Tibial nerve (tissue), 4 donors: ENCODE measurements around the gene PRAF2. TPM values are rescaled to one million over a fixed set of nuclear protein-coding genes. Genes with fewer than 3 reads are reported as not detected.

ENCODE experiments used
- DNase-seq, 2 donors: peaks; one replicate each; pipeline ENCODE4 v3.0.0-alpha.2; 2019; ENCODE audit warnings: low spot score in 2 of 2
- H3K27ac ChIP-seq, 4 donors: fragments of 200-600 bp; sonication (generic) in 3 of 4; one replicate each; pipeline ENCODE4 v1.5.1; 2017 to 2019; ENCODE audit warnings: mild to moderate bottlenecking in 1 of 4
- H3K27me3 ChIP-seq, 2 donors: fragments of 200-600 bp; sonication (generic) in 1 of 2; one replicate each; pipeline versions ENCODE4 v1.5.1 to v1.6.0; 2017 to 2019
- H3K36me3 ChIP-seq, 3 donors: fragments of 200-600 bp; sonication (generic); one replicate each; pipeline ENCODE4 v1.5.1; 2018 to 2019
- H3K4me1 ChIP-seq, 4 donors: fragments of 200-600 bp; sonication (generic) in 3 of 4; one replicate each; pipeline ENCODE4 v1.5.1; 2017 to 2019
- H3K4me3 ChIP-seq, 4 donors: fragments of 200-600 bp; sonication (generic) in 3 of 4; one replicate each; pipeline ENCODE4 v1.5.1; 2017 to 2019; ENCODE audit warnings: mild to moderate bottlenecking in 1 of 4, moderate library complexity in 1 of 4
- H3K9me3 ChIP-seq, 4 donors: fragments of 200-600 bp; sonication (generic) in 3 of 4; one replicate each; pipeline ENCODE4 v1.5.1; 2017 to 2019
- EP300 ChIP-seq, 2 donors: sonication (generic); formaldehyde crosslinking; IDR thresholded peaks; one replicate each; pipeline ENCODE4 v1.6.1; 2017; ENCODE audit warnings: antibody characterized with exemption in 2 of 2, mild to moderate bottlenecking in 1 of 2
- POLR2A ChIP-seq, 2 donors: fragments of 450-650 bp; IDR thresholded peaks; one replicate each; pipeline ENCODE4 v1.6.1; 2017; ENCODE audit warnings: antibody characterized with exemption in 2 of 2, mild to moderate bottlenecking in 2 of 2, moderate library complexity in 2 of 2
- WGBS, 2 donors: methylation state at CpG; one replicate each; pipeline ENCODE4 v1.1.5; 2018; 5-methylcytosine and 5-hydroxymethylcytosine counted together
- small RNA-seq: library from RNA; depleted of rRNA; stranded (forward); fragments of <200 nt; gene quantifications from one replicate; pipeline ENCODE3, GENCODE V24; 2016
- total RNA-seq, 4 donors: library from RNA; depleted of rRNA; stranded (reverse); fragments of >200 nt; gene quantifications; one replicate each; pipeline ENCODE4 v1.1.0, GENCODE V29; 2016
- TF ChIP-seq, protein P1 (sequence below), 5 experiments: fragments of 200-600 bp in 3 of 5; fragments of 450-650 bp in 2 of 5; sonication (generic) in 3 of 5; IDR thresholded peaks; one replicate each; pipeline ENCODE4 v1.5.1; 2016 to 2019; ENCODE audit warnings: antibody characterized with exemption in 5 of 5, mild to moderate bottlenecking in 3 of 5, moderate library complexity in 2 of 5

PRAF2 gene
- total RNA-seq, 4 donors from 2014 or later = 16.5 to 28.8 (median 19.9) TPM

GRCh38 chrX:49029876-49030275, 43.9 kb downstream of the PRAF2 start:
- 81% methylated on average over 6 of the region's 6 CpGs; no CpG with 5 or more reads in 1 of the 2 donors for WGBS, 2 donors
- no peak overlapping the region for H3K4me3 ChIP-seq
- H3K27ac ChIP-seq = no peak overlapping the region
- no peaks in the 10 kb centered on the region for H3K27me3 ChIP-seq
- DNase-seq = no peak
- no peaks in the 10 kb centered on the region for H3K9me3 ChIP-seq
- H3K36me3 ChIP-seq = peaks cover 0 to 61% (median 0%) of the 10 kb centered on the region in 3 donors
- no peak for TF ChIP-seq EP300 (IDR thresholded peaks at IDR 0.05)
- TF ChIP-seq, protein P1, sequence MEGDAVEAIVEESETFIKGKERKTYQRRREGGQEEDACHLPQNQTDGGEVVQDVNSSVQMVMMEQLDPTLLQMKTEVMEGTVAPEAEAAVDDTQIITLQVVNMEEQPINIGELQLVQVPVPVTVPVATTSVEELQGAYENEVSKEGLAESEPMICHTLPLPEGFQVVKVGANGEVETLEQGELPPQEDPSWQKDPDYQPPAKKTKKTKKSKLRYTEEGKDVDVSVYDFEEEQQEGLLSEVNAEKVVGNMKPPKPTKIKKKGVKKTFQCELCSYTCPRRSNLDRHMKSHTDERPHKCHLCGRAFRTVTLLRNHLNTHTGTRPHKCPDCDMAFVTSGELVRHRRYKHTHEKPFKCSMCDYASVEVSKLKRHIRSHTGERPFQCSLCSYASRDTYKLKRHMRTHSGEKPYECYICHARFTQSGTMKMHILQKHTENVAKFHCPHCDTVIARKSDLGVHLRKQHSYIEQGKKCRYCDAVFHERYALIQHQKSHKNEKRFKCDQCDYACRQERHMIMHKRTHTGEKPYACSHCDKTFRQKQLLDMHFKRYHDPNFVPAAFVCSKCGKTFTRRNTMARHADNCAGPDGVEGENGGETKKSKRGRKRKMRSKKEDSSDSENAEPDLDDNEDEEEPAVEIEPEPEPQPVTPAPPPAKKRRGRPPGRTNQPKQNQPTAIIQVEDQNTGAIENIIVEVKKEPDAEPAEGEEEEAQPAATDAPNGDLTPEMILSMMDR (IDR thresholded peaks at IDR 0.05) = no peak
- no peak for TF ChIP-seq POLR2A (IDR thresholded peaks at IDR 0.05)
- H3K4me1 ChIP-seq = peaks cover 0 to 3% (median 0%) of the 10 kb centered on the region in 4 donors

Small RNA genes within 50 kb of the gene (small RNA-seq; reads per million reads assigned to genes)
- gene RNU4-52P = not detected

Other genes starting within 250 kb of the PRAF2 start
- gene ERAS, start 247.5 kb downstream of the PRAF2 start, total RNA-seq = not detected
- 10 to 100 TPM in 1 of 4 donors, 1 to 10 TPM in 3; 5.0 to 21.8 (median 7.3) TPM for gene PCSK1N, start 238.4 kb downstream of the PRAF2 start, total RNA-seq
- gene TIMM17B, start 176.2 kb downstream of the PRAF2 start, total RNA-seq = 10 to 100 TPM; 42.0 to 66.6 (median 47.1) TPM
- gene PQBP1, start 176.1 kb downstream of the PRAF2 start, total RNA-seq = 10 to 100 TPM; 40.4 to 60.3 (median 48.7) TPM
- gene SLC35A2, start 162.4 kb downstream of the PRAF2 start, total RNA-seq = 10 to 100 TPM; 17.0 to 35.5 (median 17.1) TPM
- gene PIM2, start 155.0 kb downstream of the PRAF2 start, total RNA-seq = 1 to 10 TPM; 4.9 to 8.4 (median 6.8) TPM
- gene OTUD5, start 116.4 kb downstream of the PRAF2 start, total RNA-seq = 10 to 100 TPM; 39.8 to 79.2 (median 51.6) TPM
- 1 to 10 TPM; 2.1 to 7.5 (median 4.2) TPM for gene KCND1, start 102.2 kb downstream of the PRAF2 start, total RNA-seq
- gene GRIPAP1, start 71.7 kb downstream of the PRAF2 start, total RNA-seq = 10 to 100 TPM; 42.5 to 76.2 (median 58.6) TPM
- gene TFE3, start 30.6 kb downstream of the PRAF2 start, total RNA-seq = 100 to 1,000 TPM in 3 of 4 donors, 10 to 100 TPM in 1; 98.6 to 124 (median 117) TPM
- gene CCDC120, start 15.0 kb downstream of the PRAF2 start, total RNA-seq = 1 to 10 TPM; 4.1 to 6.6 (median 4.5) TPM
- gene WDR45, start 5.9 kb upstream of the PRAF2 start, total RNA-seq = 100 to 1,000 TPM in 2 of 4 donors, 10 to 100 TPM in 2; 90.9 to 108 (median 97.7) TPM
- 10 to 100 TPM; 28.8 to 38.8 (median 36.1) TPM for gene GPKOW, start 49.7 kb upstream of the PRAF2 start, total RNA-seq
- 1 to 10 TPM; 1.7 to 8.1 (median 2.3) TPM for gene MAGIX, start 88.8 kb upstream of the PRAF2 start, total RNA-seq
- gene PLP2, start 97.9 kb upstream of the PRAF2 start, total RNA-seq = 10 to 100 TPM; 22.0 to 34.7 (median 31.5) TPM
- 10 to 100 TPM; 18.2 to 32.4 (median 24.4) TPM for gene PRICKLE3, start 112.4 kb upstream of the PRAF2 start, total RNA-seq
- gene SYP, start 126.2 kb upstream of the PRAF2 start, total RNA-seq = 1 to 10 TPM; 3.1 to 9.9 (median 7.7) TPM
- gene CACNA1F, start 159.3 kb upstream of the PRAF2 start, total RNA-seq = 1 to 10 TPM in 1 of 4 donors, under 1 TPM in 3; under 0.01 to 1.0 (median 0.40) TPM
- gene CCDC22, start 161.5 kb upstream of the PRAF2 start, total RNA-seq = 10 to 100 TPM; 10.5 to 20.7 (median 12.0) TPM
- gene FOXP3, start 190.7 kb upstream of the PRAF2 start, total RNA-seq = under 1 TPM in 2 of 4 donors, not detected in 2; 0.20 to 0.42 TPM
- 10 to 100 TPM; 20.9 to 36.9 (median 27.1) TPM for gene PPP1R3F, start 195.8 kb upstream of the PRAF2 start, total RNA-seq
- not detected for gene GAGE10, start 229.6 kb upstream of the PRAF2 start, total RNA-seq
- gene GAGE12J, start 248.0 kb upstream of the PRAF2 start, total RNA-seq = not detected